GM12801 (cell line): ENCODE measurements around the gene TOMM20L.

Experiments
- CTCF ChIP-seq: IDR thresholded peaks from one replicate; pipeline ENCODE4 v1.5.1; 2011; ENCODE audit warnings: control low read depth; ENCODE audit not compliant: insufficient read length; ENCODE audit errors: extremely low read depth

TOMM20L gene

GRCh38 chr14:58368956-58369355 is 26.8 kb upstream of the TOMM20L start:
- no peak for TF ChIP-seq CTCF

GRCh38 chr14:58376791-58377190 is 18.9 kb upstream of the TOMM20L start:
- TF ChIP-seq CTCF = no peak

- TF ChIP-seq CTCF = no peak
Observed at GRCh38 chr14:58390830-58391229, 4.9 kb upstream of the TOMM20L start.

- no peak for TF ChIP-seq CTCF
Observed at GRCh38 chr14:58395562-58395811, 243 bp upstream of the TOMM20L start.

GRCh38 chr14:58397156-58397555 is 1.4 kb downstream of the TOMM20L start:
- no peak for TF ChIP-seq CTCF

GRCh38 chr14:58398495-58398894 is 2.8 kb downstream of the TOMM20L start:
- TF ChIP-seq CTCF = no peak

- no peak for TF ChIP-seq CTCF
Observed at GRCh38 chr14:58398895-58399294, 3.2 kb downstream of the TOMM20L start.

- no peak for TF ChIP-seq CTCF
Observed at GRCh38 chr14:58401587-58401986, 5.9 kb downstream of the TOMM20L start.
